Measurements from ENCODE around the gene ZNF618.

Gene ZNF618

GRCh38 chr9:113934167-113934828 is 58.2 kb downstream of the ZNF618 start:
- DNase-seq (ENCODE audit: low read depth in 2 of 2): no peak

DNA sequence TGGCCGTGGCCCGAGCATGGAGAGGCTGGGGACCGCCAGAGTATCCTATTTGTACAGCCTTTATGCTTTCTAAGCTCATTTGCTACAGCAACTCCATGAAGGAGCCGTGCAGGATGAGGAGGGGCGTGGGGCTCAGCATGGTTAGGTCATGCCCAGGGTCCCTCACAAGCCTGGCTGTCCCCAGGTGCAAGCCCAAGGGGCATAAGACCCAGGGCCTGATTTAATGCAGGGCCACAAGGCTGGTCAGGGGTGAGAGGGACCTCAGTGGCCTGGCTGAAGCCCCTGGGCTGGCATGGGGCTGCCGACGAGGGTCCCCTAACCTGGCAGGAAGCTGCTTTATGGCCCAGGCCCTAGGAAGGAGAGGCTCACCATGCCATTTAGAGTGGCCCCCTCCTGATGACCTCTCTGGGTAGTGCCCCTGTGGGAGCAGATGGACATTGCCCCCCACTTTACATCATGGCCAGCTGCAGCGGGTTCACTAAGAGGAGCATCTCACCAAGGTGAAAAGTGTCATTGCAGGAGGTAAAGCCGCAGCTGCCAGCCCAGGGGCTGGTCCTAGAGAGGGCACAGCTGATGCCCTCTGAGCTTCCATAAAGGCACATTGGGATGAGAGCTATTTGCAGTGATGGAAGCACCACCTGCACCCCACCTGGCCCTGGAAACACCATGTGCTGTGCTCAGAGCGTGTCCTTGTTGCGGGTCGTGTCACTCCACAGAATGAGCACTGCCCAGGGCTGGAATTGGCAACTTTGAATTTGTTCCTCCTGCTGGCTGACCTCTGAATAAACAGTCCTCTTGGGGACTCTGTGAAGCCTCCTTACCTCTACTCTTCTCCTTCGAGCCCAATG is 58.9 kb downstream of the ZNF618 start:
- no peak for DNase-seq (ENCODE audit: low read depth in 2 of 2)

GRCh38 chr9:113935677-113936380 is 59.7 kb downstream of the ZNF618 start:
- DNase-seq (ENCODE audit: low read depth in 2 of 2): no peak

GRCh38 chr9:113940077-113940476 is 64.0 kb downstream of the ZNF618 start:
- DNase-seq (ENCODE audit: low read depth in 2 of 2): no peak

DNA sequence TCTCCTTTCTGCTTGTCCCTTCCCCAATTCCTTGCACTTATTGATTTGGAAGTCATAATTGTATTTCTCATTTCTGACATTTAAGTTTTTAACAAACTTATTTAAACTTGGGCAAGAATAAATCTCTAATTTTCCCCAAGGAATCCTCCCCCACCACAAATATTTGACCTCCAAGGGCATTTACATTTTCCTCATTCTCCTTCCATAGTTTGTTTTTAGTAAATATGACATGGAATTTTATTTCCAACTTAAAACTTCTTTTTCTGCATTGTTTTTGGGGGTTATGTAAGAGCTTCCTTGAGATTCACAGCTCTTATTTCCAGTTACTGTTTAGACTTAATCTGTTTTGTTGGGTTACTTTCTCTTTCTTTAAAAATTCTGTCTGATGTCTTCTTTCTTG is 64.9 kb downstream of the ZNF618 start:
- no peak for DNase-seq (ENCODE audit: low read depth in 2 of 2)

DNA sequence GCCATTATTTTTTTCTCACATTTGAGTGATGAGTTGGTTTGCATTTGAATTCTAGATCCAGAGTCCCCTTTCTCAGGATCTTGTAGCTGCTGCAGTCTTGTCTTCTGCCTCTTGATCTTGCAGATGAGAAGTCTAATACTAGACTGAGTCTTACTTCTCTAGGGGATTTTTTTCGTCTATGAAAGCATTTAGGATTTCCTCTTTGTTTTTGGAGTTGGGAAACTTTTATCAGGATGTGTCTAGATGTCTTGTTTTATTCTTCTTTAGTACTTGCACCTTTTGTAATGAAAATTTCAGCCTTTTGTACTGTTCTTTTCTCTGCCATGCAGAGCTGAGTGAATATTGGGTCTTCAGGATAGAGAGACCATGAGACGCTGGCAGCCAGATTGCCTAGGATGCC is 65.4 kb downstream of the ZNF618 start:
- no peak for DNase-seq (ENCODE audit: low read depth in 2 of 2)

- no peak for DNase-seq (ENCODE audit: low read depth in 2 of 2)
Observed at GRCh38 chr9:113943112-113944009, 67.3 kb downstream of the ZNF618 start.

DNA sequence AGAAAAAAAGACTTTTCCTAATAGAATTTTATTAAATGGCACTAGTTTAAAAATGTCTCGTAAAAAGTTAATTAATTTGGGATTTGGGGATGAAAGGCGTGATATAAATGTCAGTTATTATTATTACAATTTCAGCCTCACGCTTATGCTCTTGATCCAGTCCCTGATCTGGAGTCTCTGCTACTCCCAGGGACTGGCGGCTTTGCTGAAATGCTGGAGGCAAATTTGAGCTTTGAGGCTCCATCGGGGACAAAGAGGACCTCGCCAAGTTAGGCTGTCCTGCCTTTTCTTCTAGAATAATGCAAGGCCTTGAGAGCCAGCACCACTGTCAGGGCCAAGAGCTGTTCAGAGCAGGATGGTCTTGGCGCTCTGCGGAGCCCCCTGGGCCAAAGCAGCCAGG is 69.7 kb downstream of the ZNF618 start:
- DNase-seq (ENCODE audit: low read depth in 2 of 2): no peak

DNA sequence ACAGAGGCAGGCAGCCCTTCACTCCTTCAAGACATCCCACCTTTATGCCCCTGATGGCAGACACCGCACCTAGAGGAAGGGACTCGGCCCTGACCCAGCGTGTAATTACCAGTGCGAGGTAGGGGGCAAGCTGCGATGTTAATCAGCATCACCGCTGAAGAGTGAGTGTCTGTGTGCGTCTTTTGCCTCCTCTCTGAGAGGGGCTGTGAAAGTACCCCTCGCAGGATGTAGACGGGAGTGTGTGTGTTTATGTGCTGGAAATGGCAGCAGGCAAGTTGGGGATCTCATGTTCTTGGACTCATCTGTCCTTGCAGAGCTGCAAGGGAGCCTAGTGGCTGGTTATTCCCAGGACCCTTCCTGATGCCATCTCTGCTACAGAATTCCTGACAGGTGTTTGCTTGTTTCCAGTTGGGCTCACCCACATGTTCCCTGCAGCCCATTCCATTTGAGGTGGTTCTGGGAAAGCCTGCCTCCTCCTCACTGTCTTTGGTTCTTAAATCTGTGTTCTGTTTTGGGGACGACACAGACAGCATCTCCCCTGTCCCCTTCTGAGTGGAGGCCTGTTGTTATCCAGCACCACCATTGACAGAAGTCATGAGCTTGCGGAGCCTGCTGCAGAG is 70.5 kb downstream of the ZNF618 start:
- no peak for DNase-seq (ENCODE audit: low read depth in 2 of 2)

DNA sequence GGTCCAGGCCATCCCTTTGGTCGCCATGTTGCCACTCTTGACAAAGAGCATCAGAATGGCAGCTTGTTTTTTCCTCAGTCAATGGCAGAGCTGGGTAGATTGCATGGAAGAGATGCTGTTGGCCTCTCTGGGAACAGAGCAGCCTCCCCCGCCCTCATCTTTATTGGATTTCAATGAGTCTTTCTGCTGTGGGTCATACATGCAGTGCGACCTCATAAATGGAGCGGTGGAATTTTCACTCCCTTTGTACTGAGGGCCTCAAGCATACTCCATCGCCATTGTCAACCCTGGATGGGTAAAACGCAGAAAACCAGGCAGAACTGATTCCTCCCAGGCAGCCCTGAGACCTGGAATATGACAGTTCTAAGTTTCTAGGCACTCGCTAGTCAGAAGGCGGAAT is 71.8 kb downstream of the ZNF618 start:
- DNase-seq (ENCODE audit: low read depth in 2 of 2): no peak

DNA sequence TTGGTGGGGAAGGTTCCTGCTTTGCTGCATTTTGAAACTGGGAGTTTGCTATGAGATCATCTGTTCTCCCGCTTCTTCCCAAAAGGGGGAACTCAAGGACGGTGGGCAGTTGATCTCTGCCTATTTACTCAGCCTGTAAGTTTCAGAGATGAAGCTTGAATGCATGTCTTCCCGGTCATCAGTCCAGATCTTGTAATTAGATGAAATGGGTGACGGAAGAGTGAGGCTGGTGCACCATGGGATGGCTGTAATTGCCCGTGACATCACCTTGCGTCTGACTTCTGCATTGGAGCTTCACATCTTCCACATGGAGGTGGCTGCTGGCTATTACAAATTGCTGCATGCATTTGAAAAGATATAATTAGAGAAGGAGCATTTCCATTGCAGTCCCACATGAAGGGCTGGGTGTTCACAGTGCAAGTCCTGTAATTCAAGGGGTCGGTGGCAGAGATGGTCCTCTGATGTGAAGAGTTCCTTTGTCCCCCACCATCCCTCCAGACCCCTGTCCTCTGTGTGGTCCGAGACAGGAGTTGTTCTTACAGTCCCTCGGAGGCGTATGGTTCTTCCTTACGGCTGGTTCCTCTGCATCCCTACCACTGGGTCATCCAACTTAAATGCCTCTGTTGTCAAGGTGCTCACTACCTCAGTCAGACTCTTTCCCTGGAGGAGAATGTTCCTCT is 72.9 kb downstream of the ZNF618 start:
- DNase-seq (ENCODE audit: low read depth in 2 of 2): no peak

GRCh38 chr9:113949571-113950078 is 73.5 kb downstream of the ZNF618 start:
- no peak for DNase-seq (ENCODE audit: low read depth in 2 of 2)

- no peak for DNase-seq (ENCODE audit: low read depth in 2 of 2)
Observed at GRCh38 chr9:113950195-113951031, 74.3 kb downstream of the ZNF618 start.

DNA sequence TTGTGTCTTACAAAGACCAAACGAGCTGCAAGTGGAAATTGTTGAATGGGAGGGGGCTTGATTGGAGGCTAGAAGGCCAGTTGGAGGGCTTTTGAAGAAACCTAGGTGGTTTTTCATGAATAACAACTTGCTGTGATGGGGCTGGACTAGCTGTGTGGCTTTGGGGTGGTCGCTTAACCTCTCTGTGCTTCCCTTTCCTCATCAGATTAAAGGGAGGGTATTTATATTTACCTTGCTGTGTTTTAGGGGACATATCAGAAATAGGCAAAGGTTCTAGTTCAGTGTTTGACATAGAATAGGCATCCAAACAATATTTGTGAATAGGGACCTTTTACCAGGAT is 74.9 kb downstream of the ZNF618 start:
- no peak for DNase-seq (ENCODE audit: low read depth in 2 of 2)

DNA sequence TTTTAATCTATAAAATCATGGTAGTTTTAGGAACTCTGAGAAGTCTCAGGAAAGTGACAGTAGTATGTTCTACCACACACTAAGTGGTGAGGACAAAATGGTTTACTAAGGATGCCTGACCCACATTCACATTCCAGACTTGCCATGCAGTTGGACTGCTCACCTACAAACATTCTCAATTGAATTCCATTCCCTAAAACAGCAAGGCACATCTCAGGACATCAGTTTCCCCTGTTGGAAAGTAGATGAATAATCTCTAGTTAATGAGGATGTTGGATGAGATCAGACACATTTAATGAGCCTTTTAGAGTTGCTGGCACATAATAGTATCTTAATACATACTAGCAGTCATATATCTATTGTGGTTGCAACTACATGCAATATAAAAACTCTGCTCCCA is 76.6 kb downstream of the ZNF618 start:
- no peak for DNase-seq (ENCODE audit: low read depth in 2 of 2)

DNA sequence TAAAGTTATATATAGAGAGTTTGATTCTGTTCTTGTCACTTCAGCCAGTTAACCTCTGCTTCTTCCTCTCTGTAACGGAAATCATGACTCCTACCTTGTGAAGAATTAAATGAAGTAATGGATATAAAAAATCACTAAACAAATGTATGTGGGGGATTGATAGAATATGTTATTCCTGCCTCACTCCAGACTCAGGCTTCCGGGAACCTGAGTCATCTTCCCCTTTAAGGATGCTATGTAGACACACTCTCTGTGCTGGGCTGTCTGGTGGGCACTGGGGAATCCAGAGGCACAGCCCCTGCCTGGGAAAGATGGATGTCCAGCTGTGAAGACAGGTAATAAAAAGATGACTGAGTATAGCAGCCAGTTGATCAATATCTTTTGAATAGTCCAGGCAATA is 77.4 kb downstream of the ZNF618 start:
- no peak for DNase-seq (ENCODE audit: low read depth in 2 of 2)

GRCh38 chr9:113954591-113954990 is 78.5 kb downstream of the ZNF618 start:
- DNase-seq (ENCODE audit: low read depth in 2 of 2): peak in 1 of 2 experiments; percentile 23

DNA sequence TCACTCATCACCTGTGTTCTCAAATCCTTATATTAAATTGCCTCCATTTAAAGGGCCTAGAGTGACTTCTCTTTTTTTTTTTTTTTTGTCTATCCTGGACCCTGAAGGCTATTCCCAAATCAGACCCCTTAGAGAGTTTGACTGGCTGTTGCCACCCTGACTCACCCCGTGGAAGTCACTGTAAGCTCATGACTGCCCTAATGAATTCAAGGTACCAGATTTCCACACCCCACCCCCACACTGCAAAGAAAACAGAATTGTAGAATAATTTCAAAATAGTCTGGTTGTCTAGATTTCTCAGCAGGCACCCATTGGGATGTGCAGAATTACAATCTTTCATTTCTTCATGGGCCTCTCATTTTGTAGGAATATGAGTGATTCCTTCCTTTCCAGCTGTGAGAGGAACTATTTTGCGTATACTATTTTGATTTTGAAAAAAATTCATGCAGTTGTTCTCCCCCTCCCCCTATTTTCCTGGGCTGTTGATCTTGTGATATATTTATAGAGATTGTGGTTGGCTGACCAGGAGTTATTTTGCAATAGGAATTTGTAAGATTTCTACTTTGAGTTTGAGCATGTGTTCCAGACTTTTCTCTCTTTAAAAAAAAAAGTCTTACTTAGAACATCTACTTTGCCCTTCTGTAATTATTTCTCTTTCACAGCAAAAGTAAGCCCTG is 79.1 kb downstream of the ZNF618 start:
- peak; percentile 87 for DNase-seq (ENCODE audit: low read depth in 2 of 2)

- no peak for DNase-seq (ENCODE audit: low read depth in 2 of 2)
Observed at GRCh38 chr9:113956901-113957300, 80.8 kb downstream of the ZNF618 start.

Data from fibroblast of skin of left quadriceps (primary cell).